HG03280 (cell line): ENCODE results near the gene PIMREG.

Experiments
- ATAC-seq: cut with Tn5 transposase; IDR thresholded peaks from one replicate; pipeline ENCODE4 v1.9.1; 2021; ENCODE audit warnings: mild to moderate bottlenecking, moderate library complexity; ENCODE audit not compliant: unreplicated experiment

The PIMREG gene

GRCh38 chr17:6437466-6437865 is 6.8 kb upstream of the PIMREG start:
- ATAC-seq: no peak

GRCh38 chr17:6437956-6438355 is 6.3 kb upstream of the PIMREG start:
- no peak for ATAC-seq

- ATAC-seq: no peak
Measured at GRCh38 chr17:6439951-6440350, 4.3 kb upstream of the PIMREG start.

GRCh38 chr17:6442775-6443174 is 1.5 kb upstream of the PIMREG start:
- no peak for ATAC-seq

GRCh38 chr17:6444571-6445335 is 498 bp downstream of the PIMREG start:
- ATAC-seq: no peak

GRCh38 chr17:6446516-6447100 is 2.4 kb downstream of the PIMREG start:
- no peak for ATAC-seq

- no peak for ATAC-seq
Measured at GRCh38 chr17:6448473-6448872, 4.2 kb downstream of the PIMREG start.

GRCh38 chr17:6449307-6449706 is 5.1 kb downstream of the PIMREG start:
- no peak for ATAC-seq

GRCh38 chr17:6450926-6451832 is 6.9 kb downstream of the PIMREG start:
- no peak for ATAC-seq

- ATAC-seq: no peak
Measured at GRCh38 chr17:6452471-6453266, 8.4 kb downstream of the PIMREG start.

GRCh38 chr17:6453279-6454024 is 9.2 kb downstream of the PIMREG start:
- ATAC-seq: no peak

GRCh38 chr17:6454495-6455320 is 10.5 kb downstream of the PIMREG start:
- ATAC-seq: no peak

GRCh38 chr17:6455321-6455705 is 11.1 kb downstream of the PIMREG start:
- ATAC-seq: no peak

GRCh38 chr17:6456321-6456720 is 12.1 kb downstream of the PIMREG start:
- no peak for ATAC-seq

GRCh38 chr17:6456914-6457687 is 12.8 kb downstream of the PIMREG start:
- ATAC-seq: no peak

- ATAC-seq: no peak
Measured at GRCh38 chr17:6457688-6458459, 13.6 kb downstream of the PIMREG start.

GRCh38 chr17:6458460-6458950 is 14.2 kb downstream of the PIMREG start:
- no peak for ATAC-seq
